ENCODE measurements around the gene SPATA16.

GRCh38 chr3:172977696-172978095 is 163.3 kb downstream of the SPATA16 start:
- TF ChIP-seq, protein P1, sequence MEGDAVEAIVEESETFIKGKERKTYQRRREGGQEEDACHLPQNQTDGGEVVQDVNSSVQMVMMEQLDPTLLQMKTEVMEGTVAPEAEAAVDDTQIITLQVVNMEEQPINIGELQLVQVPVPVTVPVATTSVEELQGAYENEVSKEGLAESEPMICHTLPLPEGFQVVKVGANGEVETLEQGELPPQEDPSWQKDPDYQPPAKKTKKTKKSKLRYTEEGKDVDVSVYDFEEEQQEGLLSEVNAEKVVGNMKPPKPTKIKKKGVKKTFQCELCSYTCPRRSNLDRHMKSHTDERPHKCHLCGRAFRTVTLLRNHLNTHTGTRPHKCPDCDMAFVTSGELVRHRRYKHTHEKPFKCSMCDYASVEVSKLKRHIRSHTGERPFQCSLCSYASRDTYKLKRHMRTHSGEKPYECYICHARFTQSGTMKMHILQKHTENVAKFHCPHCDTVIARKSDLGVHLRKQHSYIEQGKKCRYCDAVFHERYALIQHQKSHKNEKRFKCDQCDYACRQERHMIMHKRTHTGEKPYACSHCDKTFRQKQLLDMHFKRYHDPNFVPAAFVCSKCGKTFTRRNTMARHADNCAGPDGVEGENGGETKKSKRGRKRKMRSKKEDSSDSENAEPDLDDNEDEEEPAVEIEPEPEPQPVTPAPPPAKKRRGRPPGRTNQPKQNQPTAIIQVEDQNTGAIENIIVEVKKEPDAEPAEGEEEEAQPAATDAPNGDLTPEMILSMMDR (conservative IDR thresholded peaks at IDR 0.05; ENCODE audit: low read length), result no peak
- no peak for TF ChIP-seq EZH2phosphoT487 (IDR thresholded peaks at IDR 0.05; ENCODE audit: borderline replicate concordance)

Data from Loucy (cell line).